A673 (cell line): Measurements from ENCODE around the gene VOPP1.

Experiments used
- CTCF ChIP-seq: fragments of 300-800, 200-600 bp; sonication (generic); conservative IDR thresholded peaks from 2 replicates; pipeline ENCODE4 v1.5.1; 2017; ENCODE audit warnings: low read depth, mild to moderate bottlenecking, antibody characterized with exemption, low read length, moderate library complexity, mixed read lengths
- EZH2 ChIP-seq: fragments of 200-600 bp; sonication (generic); IDR thresholded peaks from 2 replicates; pipeline ENCODE4 v1.6.1; 2017; ENCODE audit warnings: borderline replicate concordance, low read depth, mild to moderate bottlenecking, mixed read lengths, antibody characterized with exemption, low read length; ENCODE audit not compliant: poor library complexity, severe bottlenecking

DNA sequence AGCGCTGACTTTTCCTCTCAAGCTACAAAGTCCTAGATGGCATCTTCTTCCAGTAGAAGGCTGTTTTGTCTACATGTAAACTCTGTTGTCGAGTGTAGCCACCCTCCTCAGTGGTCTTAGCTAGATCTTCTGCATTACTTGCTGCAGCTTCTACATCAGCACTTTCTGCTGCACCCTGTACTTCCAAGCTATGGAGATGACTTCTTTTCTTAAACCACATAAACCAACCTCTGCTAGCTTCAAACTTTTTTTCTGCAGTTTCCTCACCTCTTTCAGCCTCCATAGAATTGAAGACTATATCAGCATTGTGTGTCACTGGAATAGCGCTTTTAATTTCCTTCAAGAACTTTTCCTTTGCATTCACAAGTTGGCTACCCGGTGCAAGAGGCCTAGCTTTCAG, 119.3 kb downstream of the VOPP1 start:
- no peak for TF ChIP-seq CTCF
- TF ChIP-seq EZH2: no peak
